Stimulated activated CD4-positive, alpha-beta T cell treated with anti-CD3 and anti-CD28 coated beads, Interleukin-4, amount 100 ng/mL, for 1 hour (primary cell): ENCODE data around the gene FAM53B.
"Not testable (repeated sequence)": the region's sequence is repeated elsewhere in the genome, so short reads cannot be mapped to it uniquely, and the experiment has no call there.

Experiments used
- DNase-seq: peaks from one replicate; pipeline ENCODE4 v3.0.0-alpha.2; 2020

FAM53B gene

DNA sequence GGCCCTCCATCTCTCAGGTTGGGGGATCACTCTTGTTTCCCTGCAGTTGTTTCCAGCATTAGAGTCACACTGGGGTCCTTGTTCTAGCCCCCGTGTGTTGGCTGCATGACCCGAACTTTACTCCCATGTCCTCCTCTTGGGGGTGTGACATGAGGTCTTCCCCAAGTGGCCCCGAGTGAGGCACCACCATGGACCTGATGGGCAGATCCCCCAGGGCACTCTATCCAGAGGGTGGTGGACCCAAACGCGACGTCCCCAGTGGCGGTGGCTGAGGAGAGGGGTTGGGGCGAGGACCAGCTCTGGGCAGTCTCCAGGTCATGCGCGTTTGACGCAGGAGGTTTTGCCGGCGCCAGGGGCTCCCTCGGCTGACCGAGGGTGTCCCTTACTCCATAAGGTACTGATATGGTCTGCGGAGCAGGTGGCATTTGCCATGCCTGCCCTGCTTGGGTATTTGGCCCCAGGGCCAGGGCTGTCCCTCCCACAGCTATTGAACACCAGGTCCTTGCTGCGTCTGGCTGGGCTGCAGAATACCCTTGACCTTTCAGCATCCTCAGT lies 150.7 kb downstream of the FAM53B start:
- DNase-seq = no peak

DNA sequence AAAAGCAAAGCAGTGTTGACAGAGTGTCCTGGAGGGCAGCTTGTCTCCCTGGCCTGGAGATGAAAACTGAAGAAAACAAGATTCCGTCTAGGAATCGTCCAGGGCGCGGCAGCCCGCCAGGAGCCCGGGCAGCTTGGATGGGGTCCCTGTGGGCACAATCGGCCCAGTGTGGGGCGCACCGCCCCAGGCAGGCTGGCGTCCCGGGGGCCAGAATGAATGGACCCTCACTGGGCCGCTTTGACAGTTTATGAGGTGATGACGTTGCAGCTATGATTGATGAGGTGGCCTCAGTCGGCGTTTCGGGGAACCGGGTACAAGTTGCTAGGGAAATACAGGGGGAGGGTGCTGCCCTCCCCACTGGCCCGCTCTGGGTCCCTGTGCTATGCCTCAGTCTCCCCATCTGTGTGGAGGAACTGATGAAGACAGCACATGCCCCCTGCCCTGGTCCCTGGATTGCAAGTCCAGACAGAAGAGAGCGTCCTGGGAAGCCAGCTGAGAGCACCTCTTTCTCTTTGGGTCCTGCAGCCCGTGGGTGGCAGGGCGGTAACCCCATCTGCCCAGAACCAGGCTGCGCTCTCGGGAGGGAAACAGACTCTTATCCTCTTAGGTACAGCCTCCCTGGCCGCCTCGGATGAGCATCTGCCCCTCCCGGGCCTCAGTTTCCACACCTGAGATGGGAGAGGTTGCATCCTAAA lies 151.3 kb downstream of the FAM53B start:
- DNase-seq = no peak

DNA sequence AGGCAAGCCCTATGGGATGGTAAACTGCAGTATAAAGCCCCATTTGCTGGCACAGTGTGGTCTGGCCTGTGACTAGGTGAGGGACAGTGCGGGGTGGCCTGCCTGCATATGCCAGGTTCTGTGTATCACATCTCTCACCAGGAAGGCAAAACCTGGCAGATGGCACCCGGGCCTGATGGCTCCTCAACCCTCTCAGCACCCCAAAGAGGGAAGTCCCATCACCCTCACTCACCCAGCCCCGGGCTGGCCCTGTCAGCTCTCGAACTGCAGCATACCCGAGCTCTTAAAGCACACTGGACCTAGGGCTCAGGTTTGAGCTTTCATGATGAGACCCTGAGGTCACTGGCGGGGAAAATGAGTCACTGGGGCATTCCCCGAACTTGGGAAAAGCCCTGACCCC lies 152.1 kb downstream of the FAM53B start:
- DNase-seq = no peak

DNA sequence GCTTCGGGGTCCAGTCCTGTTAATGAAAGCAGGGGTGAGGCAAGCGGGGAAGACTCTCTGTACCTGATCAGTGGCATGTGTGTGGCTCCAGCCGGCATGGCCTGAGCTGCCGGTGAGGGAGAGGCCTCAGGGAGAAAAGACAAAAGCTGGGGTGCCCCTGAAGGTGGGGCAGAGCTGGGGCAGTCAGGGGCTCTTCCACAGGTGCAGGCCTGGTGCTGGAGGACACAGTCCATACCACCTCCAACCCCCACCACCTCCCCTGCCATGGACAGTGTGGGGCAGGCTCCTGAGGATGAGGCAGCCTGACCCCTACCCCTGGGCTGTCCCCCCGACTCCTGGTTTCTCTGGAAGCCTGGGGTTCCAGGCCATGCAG lies 153.1 kb downstream of the FAM53B start:
- no peak for DNase-seq

DNA sequence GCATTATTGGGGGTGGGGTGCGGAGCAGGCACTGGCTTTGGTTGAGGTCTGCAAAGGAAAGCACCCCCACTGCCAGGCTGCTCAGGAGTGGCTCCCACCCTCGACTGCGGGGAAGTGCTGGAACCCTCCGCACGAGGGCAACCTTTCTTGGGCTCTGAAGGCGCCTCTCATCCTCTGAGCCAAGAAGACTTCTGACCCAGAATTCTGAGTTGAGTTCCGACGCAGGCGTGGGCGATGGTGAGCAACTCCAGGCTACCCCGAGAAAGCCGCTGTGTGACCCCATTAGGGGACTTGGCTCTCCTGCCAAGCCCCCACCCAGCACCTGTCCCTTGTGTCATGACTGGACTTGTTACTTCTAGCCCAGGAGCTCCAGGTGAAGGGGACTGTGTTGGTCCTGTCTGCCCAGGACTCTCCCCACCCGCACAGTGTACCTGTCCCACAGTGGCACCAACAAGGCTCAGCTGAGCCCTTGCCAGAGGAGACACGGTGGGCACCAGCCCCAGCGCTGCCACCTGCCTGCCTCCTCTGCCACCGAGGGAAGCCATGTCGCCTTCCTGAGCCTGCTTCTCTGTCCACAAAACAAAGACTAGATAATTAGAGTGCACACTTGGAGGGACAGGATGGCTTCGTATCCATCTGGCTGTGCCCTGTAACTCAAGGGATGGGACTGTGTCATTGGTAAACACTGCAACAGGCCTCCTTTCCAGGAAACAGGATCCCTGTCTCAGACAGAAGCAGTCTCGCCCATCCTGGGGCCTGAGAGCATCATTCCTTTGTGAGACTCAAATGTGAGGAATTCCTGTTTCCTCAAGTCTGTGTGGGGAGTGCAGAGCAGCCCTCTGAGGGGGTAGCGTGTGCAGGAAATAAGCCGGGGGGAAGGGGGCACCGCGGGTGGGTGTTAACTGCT lies 153.7 kb downstream of the FAM53B start:
- no peak for DNase-seq

DNA sequence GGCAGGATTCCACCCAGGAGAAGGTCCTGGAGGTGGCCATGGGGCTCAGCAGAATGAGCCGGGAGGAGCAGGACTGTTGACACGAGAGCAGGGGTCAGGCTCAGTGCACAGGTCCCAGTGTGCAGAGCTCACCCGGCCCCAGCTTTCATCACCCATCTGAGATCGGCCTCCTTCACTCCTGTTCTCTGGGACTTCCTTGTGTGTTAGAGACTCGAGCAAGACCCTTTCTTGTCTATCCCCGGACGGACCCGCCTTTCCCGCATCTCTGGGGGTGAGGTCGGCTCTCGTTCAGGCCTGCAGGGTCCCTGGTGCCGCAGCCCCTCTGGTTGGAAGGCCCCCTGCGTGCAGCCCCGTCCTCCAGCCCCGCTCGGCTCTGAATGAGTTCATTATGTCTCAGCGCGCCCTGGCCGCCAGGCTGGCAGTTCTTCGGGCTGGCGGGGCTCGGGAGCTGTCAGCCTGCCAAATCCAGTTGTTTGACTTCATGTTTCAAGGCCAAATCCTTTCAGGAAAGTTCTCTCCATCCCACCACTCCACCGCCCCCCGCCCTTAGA lies 154.6 kb downstream of the FAM53B start:
- no peak for DNase-seq

DNA sequence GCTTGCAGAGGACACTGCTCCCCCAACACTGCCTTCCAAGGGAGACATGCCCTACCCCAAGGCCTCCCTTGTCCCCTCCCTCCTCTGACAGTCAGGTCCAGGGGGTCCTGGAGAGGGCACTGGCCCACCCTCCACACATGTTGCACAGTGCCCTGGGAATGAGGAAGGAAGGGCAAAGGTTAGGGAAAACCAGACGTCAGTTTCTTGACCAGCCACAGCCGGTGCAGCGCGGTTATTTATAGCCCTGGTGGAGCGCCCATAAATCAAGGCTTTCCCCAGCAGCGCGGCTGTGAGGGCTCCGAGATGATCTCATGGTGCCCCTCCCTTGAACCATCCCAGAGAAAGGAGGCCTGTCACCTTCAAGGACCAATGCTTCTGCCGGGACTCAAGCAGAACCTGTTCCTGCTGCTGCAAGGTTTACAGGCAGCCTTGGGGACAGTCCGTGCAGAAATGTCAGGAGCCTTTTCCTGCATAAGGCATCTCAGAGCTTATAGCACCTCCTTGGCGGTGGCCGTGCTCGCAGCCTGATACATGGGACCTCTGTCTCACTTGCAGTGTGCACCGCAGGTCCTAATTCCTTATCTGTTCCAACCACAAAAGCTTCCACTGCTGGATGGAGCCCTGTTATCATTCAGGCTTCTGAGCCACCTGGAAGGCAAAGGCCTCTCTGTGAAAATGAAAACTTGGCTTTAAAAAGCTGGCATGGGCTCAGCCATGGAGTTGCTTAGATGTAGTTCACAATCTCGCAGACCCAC lies 155.3 kb downstream of the FAM53B start:
- DNase-seq = no peak

DNA sequence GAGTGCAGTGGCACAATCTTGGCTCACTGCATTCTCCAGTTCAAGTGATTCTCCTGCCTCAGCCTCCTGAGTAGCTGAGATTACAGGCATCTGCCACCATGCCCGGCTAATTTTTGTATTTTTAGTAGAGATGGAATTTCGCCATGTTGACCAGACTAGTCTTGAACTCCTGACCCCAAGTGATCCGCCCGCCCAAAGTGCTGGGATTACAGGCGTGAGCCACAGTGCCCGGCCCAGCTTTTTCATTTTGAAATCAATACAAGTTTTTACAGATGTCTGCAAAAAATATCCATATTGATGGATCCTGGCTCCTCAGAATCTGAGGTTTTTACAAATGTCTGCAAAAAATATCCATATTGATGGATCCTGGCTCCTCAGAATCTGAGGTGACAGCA lies 155.8 kb downstream of the FAM53B start:
- not testable (repeated sequence) for DNase-seq

DNA sequence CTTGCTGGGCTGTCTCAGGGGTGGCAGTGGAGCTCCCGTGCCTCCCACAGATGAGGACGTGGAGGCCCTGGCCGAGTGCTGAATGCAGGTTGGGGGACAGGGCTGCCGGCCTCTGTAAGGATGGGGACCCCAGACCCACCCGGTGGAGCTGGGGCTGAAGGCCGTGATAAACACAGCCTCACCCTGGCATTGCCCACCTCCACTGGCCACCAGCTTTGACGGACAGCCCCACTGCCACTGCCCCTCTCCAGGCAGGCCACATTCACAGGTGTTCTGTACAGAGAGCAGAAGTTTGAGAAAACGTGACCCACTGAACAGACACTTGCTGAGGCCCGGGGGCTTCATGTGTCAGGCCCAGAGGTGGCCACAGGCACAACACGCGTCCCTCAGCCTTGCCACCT lies 156.4 kb downstream of the FAM53B start:
- no peak for DNase-seq

DNA sequence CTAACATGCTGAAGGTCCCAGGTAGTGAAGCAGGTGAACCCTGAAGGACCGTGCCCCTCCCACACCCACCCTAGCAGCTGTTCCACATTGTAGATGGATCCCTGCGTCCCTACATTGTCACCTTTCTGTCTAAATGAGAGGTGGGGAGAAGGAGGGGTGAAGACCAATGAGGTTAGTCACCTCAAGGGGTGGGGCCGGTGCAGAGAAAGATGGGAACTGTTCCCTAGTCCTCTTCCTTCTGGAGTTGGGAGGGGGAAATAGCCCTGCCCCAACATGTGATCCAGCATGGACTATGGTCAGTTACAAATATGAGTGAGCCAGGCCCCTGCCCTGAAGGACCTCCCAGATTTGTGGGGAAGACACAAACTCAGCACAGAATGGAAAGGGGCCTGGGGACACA lies 158.0 kb downstream of the FAM53B start:
- DNase-seq = no peak

DNA sequence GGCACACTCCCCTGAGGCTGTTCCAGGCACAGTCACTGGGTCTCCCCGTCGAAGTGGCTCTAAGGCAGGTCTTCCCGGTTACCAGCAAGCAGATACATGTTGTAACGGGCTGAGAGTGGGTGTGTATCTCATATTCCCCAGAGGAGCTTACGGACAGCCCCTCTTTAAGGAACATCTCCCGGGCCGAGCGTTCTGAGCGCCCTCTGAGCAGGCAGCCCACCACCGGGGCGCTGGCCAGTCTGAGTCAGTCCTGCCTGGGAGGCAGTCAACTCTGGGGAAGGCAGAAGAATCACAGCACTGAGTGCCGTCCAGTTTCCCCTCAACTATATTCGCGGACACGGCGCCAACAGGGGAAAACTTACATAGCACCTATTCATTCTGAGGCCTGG lies 165.2 kb downstream of the FAM53B start:
- no peak for DNase-seq

DNA sequence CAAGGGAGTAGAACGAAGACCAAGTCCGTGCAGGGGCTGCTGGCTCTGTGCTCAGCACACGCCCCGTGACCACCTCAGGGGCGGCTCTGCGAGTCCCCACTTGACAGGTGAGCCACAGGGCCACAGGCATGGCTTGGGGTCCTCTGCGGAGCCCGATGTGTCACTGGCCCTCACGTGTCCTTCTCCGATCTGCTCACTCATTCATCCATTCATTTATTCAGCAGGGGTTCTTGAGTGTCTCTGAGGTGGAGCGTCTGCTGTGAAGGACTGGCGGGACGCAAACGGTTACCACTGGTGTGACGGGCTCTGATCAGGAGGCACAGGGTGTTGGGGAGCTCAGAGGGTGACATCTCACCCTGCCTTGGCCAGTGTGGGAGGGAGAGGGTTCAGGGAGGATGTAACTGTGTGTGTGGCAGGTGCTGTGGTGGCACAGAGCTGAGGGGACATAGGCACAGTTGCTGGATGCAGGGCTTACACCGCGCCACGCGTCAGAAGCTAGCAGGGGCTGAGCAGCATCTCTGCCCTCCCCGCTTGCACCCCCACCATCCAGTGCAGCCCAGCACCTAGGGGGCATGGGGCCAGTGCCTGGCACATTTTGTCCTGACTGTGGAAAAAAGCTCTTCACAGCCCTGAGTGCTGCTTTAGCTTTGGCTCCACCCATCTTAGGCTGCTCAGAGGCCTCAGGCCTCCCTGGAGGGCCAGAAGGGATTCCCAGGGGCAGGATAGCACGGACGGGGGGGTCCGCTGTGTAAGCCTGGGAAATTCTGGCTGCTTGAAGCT lies 165.8 kb downstream of the FAM53B start:
- DNase-seq = no peak

DNA sequence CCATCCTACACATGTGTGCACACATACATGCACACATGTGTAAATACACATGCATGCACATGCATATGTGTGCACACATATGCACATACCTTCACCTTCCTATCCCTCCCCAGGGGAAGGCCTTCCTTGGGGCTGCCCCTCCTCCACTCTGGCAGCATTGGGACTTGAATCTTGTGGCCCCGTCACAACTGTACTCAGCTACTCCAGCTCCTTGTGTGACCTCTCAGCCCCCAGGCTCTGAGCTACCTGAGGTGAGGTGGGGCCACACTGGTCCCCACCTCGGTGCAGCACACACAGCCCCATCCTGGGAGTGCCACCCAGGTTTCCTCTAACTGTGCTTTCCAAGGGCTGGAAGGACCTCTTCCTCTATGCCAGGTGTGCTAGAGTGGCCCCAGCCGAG lies 166.5 kb downstream of the FAM53B start:
- no peak for DNase-seq

DNA sequence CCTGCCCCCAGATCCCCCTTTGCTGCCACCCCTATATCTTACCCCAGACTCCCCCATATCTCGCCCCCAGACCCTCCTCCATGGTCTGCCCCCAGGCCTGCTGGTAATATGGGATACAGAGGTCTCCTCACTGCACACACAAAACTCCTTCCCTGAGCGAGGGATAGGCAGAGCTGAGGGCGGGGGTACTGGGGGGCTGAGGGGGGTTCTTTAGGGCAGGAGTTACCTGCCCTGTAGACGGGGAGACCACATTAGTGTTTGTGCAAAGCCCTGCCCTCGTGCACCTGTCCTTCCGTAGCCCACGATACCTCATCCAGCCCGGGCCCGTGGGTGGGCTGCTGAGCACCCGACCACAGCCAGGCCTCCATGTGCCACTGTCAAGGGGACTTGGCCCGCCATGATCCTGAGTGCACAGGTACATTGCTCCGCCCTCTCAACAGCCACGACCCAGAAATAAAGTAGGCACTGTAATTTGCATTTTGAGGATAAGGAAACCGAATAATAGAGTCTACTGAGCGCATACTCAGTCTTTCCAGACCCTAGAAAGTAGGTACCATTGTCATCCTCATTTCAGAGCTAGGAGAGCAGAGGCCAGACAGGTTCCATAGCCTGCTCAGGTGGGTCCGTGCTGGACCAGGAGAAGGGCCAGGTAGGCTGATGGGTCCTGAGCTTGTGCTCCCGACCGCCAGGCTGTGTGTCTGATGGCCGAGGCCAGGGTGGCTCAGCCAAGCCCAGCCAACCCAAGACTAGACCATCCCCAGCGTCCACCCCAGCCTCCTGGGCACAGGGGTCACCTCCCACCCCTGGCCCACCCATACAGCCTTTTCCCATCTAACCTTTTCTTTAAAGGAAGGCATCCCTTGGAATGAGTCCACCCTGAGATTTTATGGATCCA lies 167.4 kb downstream of the FAM53B start:
- no peak for DNase-seq

DNA sequence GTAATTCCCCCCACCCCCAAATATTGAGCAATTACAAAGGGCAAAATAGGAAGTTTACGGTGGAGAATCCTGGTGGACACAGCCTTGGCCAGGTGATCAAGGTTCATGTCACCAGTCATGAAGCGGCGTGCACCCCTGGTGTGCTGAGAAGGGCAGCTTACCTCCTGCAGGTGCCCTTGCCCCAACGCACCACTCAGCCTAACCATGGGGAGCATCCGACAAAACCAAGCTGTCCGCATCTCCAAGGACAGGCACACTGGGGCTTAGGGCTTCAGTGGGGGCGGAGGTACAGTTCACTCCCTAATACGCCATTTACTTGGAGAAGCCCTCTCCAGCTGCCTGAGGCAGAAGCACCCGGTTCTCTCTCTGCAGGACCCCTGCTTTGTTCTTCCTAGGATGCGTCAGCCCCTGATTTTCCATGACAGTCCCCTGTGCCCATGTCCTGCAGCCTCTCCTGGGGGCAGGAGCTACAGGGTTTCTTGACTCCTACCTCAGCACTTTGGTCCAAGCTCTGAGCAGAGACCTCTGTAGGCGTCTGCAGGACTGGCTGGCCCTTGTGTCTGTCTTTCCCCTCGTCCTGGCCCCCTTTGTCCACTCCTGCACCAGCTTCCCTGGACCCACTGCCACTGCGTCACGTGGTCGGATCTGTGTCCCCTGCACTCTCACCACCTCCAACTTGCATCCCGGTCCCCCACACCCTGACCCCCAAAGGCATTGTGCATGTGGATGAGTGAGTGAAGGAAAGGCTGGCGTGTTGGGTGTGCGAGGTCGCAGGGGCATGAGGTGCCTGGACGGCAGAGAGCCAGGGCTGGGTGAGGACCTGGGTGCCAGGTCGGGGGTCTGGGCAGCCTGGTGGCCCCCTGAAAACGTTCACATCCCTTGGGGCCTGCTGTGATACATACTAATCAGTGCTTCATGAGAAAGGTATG lies 168.8 kb downstream of the FAM53B start:
- DNase-seq = no peak

DNA sequence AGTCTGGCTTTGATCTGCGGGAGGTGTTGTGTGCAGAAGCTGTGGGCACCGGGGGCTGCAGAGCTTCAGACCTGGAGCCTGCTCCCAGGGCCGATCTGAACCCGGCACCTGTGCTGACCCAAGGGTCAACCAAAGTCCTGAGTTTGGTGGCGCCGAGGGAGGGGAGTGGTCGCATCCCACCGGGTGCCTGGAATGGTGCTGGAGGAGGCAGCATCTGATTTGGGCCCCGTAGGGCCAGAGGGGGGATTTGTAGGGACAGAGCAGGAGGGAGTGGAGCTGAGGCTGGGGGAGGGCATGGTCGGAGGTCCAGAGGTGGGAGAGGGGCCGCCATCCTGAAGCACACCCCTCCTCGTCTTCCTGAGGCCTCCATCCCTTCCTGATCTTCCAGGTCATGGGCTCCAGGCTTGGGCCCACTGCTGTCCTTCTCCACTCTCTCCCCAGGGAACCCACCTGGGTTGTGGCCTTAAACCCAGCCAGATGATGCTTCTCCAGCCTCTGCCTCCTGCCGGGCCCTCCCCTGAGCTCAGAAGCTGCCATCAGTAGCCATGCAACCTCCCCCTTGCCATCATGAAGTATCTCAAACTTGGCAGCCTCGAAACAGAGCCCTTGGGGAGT lies 169.6 kb downstream of the FAM53B start:
- DNase-seq = no peak

DNA sequence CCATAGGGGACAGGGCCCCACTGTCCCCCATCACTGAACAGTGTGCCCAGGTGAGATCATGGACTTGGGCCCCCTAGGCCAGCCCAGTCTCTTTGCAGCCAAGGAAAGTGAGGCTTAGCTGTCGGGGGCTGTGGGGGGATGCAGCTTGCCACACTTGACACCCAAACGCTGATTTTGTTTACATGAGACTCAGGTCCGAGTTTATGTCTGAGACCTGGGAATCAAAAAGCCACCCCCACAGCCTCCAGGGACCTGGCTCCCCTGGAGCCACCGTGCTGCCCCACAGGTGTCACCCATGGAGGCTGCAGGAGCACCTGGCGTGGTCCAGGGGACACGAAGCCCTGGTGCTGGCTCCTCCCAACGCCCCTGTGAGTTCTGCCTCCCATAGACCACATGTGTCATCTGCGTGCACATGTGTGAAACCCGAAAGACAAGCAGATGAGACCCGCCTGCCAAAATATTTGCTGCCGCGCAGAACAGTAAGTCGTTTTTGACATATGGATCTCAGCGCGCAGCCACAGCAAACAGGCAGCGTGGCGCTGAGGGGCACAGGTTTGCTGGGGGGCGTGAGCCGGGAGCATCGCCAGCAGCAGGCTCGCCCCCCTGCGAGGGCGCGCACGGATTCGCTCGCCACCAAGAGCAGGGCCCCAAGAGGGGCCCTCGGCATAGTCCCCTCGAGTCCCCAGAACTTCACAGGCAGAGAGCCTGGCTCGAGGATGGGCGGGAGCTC lies 170.3 kb downstream of the FAM53B start:
- no peak for DNase-seq

DNA sequence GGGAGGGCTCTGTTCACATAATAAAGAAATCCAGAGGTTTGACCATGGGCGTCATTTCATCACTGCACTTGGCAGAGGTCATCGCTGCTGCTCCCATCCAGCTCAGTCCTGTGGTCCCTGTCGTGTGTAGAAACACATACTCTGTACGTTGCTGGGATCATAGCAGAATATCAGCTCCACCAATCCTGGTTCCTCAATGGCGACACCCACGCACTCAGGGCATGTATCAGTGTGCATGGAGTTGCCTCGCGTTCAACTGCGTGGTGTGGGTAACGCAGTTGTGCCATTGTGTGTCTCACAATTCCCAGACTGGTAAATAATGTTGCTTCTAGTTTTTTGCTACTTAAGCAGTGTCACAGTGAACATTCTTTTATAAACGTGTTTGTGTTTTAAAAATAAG lies 171.4 kb downstream of the FAM53B start:
- no peak for DNase-seq

DNA sequence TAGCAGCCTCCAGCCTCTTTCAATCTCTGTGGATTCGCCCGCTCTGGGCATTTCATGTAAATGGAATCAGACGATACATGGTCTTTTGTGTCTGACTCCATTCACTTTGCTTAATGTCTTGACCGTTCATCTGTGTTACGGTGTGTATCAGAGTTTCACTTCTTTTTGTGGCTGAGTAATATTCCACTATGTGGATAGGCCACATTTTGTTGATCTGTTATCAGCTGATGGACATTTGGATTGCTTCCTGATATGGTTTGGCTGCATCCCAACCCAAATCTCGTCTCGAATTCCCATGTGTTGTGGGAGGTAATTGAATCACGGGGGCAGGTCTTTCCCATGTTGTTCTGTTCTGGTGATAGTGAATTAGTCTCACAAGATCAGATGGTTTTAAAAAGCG lies 173.5 kb downstream of the FAM53B start:
- DNase-seq = no peak
